ENCODE results near the gene COX19.

Gene COX19

DNA sequence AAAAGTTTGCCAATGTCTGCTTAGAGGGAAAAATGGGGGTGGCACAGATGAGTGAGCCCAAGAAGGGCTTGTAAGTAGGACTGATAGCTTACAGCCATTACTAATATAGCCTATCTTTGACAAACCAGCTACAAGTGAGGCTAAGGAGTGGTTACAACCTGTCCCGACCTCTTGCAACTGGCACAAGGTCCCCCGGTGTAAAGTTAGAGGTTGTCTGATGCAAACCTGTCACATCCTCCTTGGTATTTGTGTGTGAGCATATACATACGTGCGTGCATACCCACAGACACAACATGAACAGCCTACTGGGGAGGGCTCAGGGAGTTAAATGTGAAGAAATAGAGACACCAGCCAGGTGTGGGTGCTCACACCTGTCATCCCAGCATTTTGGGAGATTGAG lies 35.5 kb downstream of the COX19 start:
- Histone ChIP-seq H3K36me3 (ENCODE audit: control insufficient read depth, insufficient read depth, low read length) (no peaks in the 10 kb centered on the region; the same call in 1 of the 2 replicates), H3K9me3 (ENCODE audit: control insufficient read depth, insufficient read depth, low read length) (no peaks in the 10 kb centered on the region), H3K4me3 (ENCODE audit: low read length) (no peak overlapping the region), H3K27ac (ENCODE audit: low read length) (no peak overlapping the region), H3K27me3 (ENCODE audit: control insufficient read depth, insufficient read depth, low read length) (no peaks in the 10 kb centered on the region), H3K4me1 (ENCODE audit: control insufficient read depth, insufficient read depth, low read length) (no peaks in the 10 kb centered on the region)
- no CpG with 5 or more reads among the region's 4 CpGs for WGBS (ENCODE audit: insufficient coverage, insufficient read length)
- no peak for DNase-seq (ENCODE audit: low read depth, low spot score)

DNA sequence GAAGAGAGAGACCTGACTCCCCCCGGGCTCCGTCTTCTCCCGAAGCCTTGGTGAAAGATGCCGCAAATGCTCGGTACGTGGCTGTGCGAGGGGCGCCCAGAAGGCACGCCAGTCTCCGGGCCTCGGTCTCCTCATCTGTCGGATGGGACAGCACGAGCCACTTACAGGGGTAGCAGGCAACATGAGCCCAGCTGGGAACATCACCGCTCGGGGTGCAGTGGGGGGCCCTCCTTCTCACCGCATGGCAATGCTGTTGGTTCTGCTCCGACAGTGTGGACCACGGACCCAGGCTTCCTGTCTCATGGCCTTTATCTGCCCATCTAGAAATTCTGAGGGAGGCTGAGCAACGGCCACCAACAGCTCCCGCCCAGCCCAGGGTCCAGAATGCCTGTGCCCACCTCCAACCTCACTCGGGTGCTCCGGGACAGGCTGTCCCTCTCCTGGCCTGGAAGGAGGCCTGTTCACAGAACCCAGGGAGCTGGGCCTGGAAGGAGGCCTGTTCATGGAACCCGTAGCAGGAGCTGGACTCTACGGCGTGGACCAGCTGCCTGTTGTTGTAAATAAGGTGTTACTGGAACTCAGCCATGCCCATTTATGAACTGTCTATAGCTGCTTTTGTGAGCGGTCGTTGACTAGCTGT lies 36.7 kb downstream of the COX19 start:
- DNase-seq (ENCODE audit: low read depth, low spot score), result no peak
- no peaks in the 10 kb centered on the region; the same call in 1 of the 2 replicates for H3K36me3 ChIP-seq (ENCODE audit: control insufficient read depth, insufficient read depth, low read length)
- no CpG with 5 or more reads among the region's 27 CpGs for WGBS (ENCODE audit: insufficient coverage, insufficient read length)

DNA sequence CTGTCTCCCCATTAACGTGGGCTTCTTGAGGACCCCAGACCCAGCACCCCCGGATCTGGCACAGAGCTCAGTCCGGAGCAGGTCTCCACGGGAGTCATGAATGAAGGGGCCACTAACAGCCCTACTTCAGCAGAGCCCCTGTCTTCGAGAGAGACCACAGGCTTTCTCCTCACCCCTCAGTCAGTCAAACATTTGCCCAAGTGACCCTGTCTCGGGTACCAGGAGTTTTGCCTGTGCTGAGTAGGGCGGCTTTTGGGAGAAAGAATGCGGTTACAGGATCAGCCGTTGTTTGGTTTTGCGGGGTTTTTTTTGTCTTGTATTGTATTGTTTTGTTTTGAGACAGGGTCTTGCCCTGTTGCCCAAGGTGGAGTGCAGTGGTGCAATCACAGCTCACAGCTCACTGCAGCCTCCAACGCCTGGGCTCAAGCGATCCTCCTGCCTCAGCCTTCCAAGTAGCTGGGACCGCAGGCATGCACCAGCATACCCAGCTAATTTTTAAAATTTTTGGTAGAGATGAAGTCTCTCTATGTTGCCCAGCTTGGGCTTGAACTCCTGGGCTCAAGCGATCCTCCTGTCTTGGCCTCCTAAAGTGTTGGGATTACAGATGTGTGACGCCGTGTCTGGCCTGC lies 37.4 kb downstream of the COX19 start:
- Histone ChIP-seq H3K36me3 (ENCODE audit: control insufficient read depth, insufficient read depth, low read length) (no peaks in the 10 kb centered on the region; the same call in 1 of the 2 replicates), H3K9me3 (ENCODE audit: control insufficient read depth, insufficient read depth, low read length) (no peaks in the 10 kb centered on the region), H3K27me3 (ENCODE audit: control insufficient read depth, insufficient read depth, low read length) (no peaks in the 10 kb centered on the region), H3K4me3 (ENCODE audit: low read length) (no peak overlapping the region), H3K27ac (ENCODE audit: low read length) (no peak overlapping the region), H3K4me1 (ENCODE audit: control insufficient read depth, insufficient read depth, low read length) (no peaks in the 10 kb centered on the region)
- DNase-seq (ENCODE audit: low read depth, low spot score), result no peak
- WGBS (ENCODE audit: insufficient coverage, insufficient read length), result no CpG with 5 or more reads among the region's 16 CpGs

More for the DNA sequence above, 36.7 kb downstream of the COX19 start:
- Histone ChIP-seq H3K4me3 (ENCODE audit: low read length) (no peak overlapping the region), H3K27ac (ENCODE audit: low read length) (no peak overlapping the region), H3K27me3 (ENCODE audit: control insufficient read depth, insufficient read depth, low read length) (no peaks in the 10 kb centered on the region), H3K9me3 (ENCODE audit: control insufficient read depth, insufficient read depth, low read length) (no peaks in the 10 kb centered on the region), H3K4me1 (ENCODE audit: control insufficient read depth, insufficient read depth, low read length) (no peaks in the 10 kb centered on the region)

DNA sequence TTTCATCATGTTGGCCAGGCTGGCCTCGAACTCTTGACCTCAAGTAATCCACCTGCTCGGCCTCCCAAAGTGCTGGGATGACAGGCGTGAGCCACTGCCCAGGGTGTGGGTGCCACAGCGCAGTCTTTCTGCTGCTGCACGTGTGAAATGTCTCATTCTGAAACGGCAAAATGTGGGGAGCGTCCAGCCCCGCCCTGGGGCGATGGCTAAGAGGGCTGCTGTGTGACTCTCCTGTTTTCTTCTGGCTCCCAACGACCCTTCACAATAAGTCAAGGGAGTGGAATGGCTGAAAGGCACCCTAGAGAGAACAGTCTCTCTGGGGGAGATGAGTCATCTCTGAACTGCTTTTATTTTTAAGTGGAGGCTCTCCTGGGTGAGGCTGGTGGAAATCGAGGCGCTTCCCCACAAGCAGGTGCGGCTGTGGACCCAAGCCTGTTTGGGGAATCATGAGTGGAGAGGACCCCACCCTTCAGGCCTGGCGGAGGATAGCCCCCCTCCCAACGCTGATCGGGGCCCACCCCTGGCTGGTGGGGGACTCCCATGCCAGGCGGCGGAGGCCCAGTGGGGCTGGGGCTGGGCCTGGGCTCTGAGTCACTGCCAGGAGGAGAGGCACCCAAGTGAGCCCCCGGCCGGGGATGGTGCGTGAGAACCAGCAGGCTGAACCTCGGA lies 38.8 kb downstream of the COX19 start:
- Histone ChIP-seq H3K27me3 (ENCODE audit: control insufficient read depth, insufficient read depth, low read length) (no peaks in the 10 kb centered on the region), H3K4me1 (ENCODE audit: control insufficient read depth, insufficient read depth, low read length) (no peaks in the 10 kb centered on the region), H3K36me3 (ENCODE audit: control insufficient read depth, insufficient read depth, low read length) (no peaks in the 10 kb centered on the region; the same call in 1 of the 2 replicates), H3K4me3 (ENCODE audit: low read length) (no peak overlapping the region), H3K9me3 (ENCODE audit: control insufficient read depth, insufficient read depth, low read length) (no peaks in the 10 kb centered on the region), H3K27ac (ENCODE audit: low read length) (no peak overlapping the region)
- no peak for DNase-seq (ENCODE audit: low read depth, low spot score)
- WGBS (ENCODE audit: insufficient coverage, insufficient read length), result no CpG with 5 or more reads among the region's 22 CpGs

DNA sequence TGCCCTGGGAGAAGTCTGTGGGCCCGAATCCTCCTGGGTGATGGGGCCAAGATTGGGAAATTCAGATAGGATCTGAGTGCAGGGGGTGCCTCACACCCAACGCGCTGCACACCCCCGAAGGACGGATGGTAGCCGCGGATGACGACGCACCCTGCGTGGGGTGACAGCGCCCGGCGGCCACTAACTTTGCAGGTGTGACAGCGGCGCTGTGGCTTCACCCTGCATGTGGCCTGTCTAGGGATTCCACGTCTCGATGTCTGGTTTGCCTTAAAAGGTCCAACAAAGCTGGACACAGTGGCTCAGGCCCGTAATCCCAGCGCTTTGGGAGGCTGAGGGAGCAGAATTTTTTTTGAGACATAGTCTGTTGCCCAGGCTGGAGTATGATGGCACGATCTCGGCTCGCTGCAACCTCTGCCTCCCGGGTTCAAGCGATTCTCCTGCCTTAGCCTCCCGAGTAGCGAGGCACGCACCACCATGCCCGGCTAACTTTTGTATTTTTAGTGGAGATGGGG lies 39.4 kb downstream of the COX19 start:
- Histone ChIP-seq H3K4me3 (ENCODE audit: low read length) (no peak overlapping the region), H3K9me3 (ENCODE audit: control insufficient read depth, insufficient read depth, low read length) (no peaks in the 10 kb centered on the region), H3K27me3 (ENCODE audit: control insufficient read depth, insufficient read depth, low read length) (no peaks in the 10 kb centered on the region), H3K4me1 (ENCODE audit: control insufficient read depth, insufficient read depth, low read length) (no peaks in the 10 kb centered on the region), H3K36me3 (ENCODE audit: control insufficient read depth, insufficient read depth, low read length) (no peaks in the 10 kb centered on the region; the same call in 1 of the 2 replicates), H3K27ac (ENCODE audit: low read length) (no peak overlapping the region)
- WGBS (ENCODE audit: insufficient coverage, insufficient read length), result no CpG with 5 or more reads among the region's 28 CpGs
- DNase-seq (ENCODE audit: low read depth, low spot score), result no peak

DNA sequence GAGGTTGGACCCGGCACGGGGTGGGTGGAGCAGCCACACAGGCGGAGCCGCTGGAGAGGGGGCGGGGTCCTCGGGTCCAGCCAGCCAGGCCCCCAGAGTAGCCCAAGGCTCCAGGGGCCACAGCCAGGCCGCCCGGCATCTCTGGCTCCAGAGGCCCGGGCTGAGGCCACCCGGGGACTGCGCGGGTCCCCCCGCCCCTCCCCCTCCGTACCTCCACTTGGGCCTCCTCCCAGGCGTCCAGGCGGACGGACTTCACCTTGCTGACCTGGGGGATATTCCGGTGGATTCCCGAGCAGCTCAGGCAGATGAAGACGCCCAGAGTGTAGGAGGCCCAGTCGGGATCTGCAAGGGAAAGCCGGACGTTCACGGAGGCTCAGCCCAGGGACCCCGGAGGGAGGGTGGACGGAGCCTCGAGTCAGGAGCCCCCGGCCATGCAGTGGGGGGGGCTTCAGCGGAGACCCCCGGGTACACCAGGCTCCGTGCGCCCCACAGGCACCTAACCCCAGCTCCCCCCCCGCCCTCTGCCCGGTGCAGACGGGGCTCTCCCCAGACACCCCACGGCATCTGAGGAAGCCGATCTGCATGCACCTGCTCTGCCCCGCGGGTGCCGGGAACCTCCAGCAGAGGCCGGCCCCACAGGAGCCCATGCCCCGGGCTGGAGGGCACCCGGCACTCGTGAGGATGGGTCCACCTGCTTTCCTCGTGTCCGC lies 40.0 kb downstream of the COX19 start:
- WGBS (ENCODE audit: insufficient coverage, insufficient read length), result no CpG with 5 or more reads among the region's 46 CpGs
- H3K27me3 ChIP-seq (ENCODE audit: control insufficient read depth, insufficient read depth, low read length), result no peaks in the 10 kb centered on the region

DNA sequence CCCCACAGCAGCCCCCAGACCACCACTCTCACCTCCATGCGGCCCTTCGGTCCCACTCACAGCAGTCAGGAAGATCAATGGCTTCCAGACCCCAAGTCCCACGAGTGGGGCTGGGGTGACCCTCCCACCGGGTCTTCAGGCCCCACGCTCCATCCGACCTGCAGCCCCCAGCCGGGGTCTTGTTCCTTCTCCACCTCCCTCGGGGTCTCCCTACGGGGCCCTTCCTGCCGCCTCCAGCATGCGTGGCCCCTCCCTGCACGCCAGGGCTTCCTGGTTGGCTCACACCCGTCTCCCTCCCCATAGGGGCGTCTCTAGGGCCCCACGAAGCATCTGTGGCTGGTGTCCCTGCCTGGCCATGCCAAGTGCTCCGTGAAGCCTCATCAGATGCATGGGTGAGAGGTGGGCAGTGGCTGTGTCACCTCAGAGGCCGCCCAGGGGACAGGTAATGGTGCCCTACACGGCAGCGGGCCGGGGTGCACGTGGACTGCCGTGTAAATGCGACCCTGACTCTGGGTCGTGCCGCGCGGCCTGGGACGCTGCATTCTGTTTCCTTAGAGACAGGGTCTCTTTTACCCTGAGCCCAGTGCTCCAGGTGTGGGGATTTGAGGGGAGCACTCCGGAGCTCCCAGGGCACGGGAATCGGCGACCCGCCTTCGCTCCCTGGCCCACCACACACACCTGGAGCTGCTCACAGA lies 40.7 kb downstream of the COX19 start:
- WGBS (ENCODE audit: insufficient coverage, insufficient read length), result no CpG with 5 or more reads among the region's 34 CpGs
- H3K27me3 ChIP-seq (ENCODE audit: control insufficient read depth, insufficient read depth, low read length), result no peaks in the 10 kb centered on the region
- H3K36me3 ChIP-seq (ENCODE audit: control insufficient read depth, insufficient read depth, low read length), result no peaks in the 10 kb centered on the region; the same call in 1 of the 2 replicates
- no peak for DNase-seq (ENCODE audit: low read depth, low spot score)
- H3K4me1 ChIP-seq (ENCODE audit: control insufficient read depth, insufficient read depth, low read length), result no peaks in the 10 kb centered on the region
- no peak overlapping the region for H3K4me3 ChIP-seq (ENCODE audit: low read length)
- no peaks in the 10 kb centered on the region for H3K9me3 ChIP-seq (ENCODE audit: control insufficient read depth, insufficient read depth, low read length)
- H3K27ac ChIP-seq (ENCODE audit: low read length), result no peak overlapping the region

More for the DNA sequence above, 40.0 kb downstream of the COX19 start:
- H3K4me1 ChIP-seq (ENCODE audit: control insufficient read depth, insufficient read depth, low read length), result no peaks in the 10 kb centered on the region
- no peaks in the 10 kb centered on the region for H3K9me3 ChIP-seq (ENCODE audit: control insufficient read depth, insufficient read depth, low read length)
- DNase-seq (ENCODE audit: low read depth, low spot score), result no peak
- no peak overlapping the region for H3K27ac ChIP-seq (ENCODE audit: low read length)
- no peak overlapping the region for H3K4me3 ChIP-seq (ENCODE audit: low read length)
- no peaks in the 10 kb centered on the region; the same call in 1 of the 2 replicates for H3K36me3 ChIP-seq (ENCODE audit: control insufficient read depth, insufficient read depth, low read length)

DNA sequence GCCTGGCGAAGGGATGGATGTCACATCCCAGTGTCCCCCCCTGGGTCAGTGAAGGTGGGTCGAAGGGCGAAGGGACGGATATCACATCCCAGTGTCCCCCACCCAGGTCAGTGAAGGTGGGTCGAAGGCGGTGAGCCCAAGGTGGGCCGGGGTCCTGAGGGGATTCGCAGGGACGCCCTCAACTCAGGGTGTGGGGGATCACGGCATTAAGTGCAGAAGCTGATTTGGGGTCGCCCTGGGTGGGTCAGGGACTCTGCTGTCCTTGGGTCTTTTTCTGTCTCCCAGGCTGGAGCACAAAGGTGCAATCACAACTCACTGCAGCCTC lies 42.7 kb downstream of the COX19 start:
- Histone ChIP-seq H3K4me1 (ENCODE audit: control insufficient read depth, insufficient read depth, low read length) (no peaks in the 10 kb centered on the region), H3K36me3 (ENCODE audit: control insufficient read depth, insufficient read depth, low read length) (no peaks in the 10 kb centered on the region; the same call in 1 of the 2 replicates), H3K9me3 (ENCODE audit: control insufficient read depth, insufficient read depth, low read length) (no peaks in the 10 kb centered on the region), H3K27ac (ENCODE audit: low read length) (no peak overlapping the region), H3K4me3 (ENCODE audit: low read length) (no peak overlapping the region), H3K27me3 (ENCODE audit: control insufficient read depth, insufficient read depth, low read length) (no peaks in the 10 kb centered on the region)
- WGBS (ENCODE audit: insufficient coverage, insufficient read length), result no CpG with 5 or more reads among the region's 11 CpGs
- DNase-seq (ENCODE audit: low read depth, low spot score), result no peak

DNA sequence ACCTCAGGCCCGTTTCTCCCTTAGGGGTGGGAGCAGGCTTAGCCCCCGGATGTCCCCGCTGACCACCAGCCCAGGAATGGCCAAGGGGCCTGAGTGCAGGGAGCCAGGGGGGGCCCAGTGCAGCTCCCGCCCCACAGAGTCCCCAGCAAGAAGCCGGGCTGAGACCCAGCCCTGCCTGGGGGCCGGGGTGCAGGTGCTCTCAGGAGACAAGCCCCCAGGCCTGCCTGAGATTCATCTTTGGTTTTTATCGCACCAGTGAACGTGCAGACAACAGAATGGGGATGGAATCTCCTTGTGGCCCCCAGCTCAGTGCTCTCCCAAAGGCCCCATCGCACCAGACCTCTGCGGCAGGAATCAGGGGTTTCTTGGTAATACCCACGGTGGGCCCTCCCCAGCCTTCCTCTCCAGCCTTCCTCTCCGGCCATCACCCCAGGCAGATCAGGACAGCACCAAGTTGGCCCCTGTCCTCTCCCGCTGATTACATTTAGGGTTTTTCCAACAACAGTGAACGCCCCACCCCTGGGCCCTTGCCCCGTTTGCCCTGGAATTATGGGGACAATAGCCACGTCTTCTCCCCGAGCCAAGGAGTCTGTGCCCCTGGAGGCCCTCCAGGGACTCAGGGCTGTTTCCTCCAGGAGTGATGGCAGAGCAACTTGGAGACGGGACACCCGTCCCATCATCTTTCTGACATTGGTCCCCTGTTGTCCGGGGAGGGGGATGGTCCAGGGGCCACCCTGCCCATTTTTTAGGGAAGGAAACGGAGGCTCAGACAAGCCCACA lies 43.3 kb downstream of the COX19 start:
- Histone ChIP-seq H3K36me3 (ENCODE audit: control insufficient read depth, insufficient read depth, low read length) (no peaks in the 10 kb centered on the region; the same call in 1 of the 2 replicates), H3K4me3 (ENCODE audit: low read length) (no peak overlapping the region), H3K9me3 (ENCODE audit: control insufficient read depth, insufficient read depth, low read length) (no peaks in the 10 kb centered on the region), H3K4me1 (ENCODE audit: control insufficient read depth, insufficient read depth, low read length) (no peaks in the 10 kb centered on the region), H3K27ac (ENCODE audit: low read length) (no peak overlapping the region), H3K27me3 (ENCODE audit: control insufficient read depth, insufficient read depth, low read length) (no peaks in the 10 kb centered on the region)
- no CpG with 5 or more reads among the region's 21 CpGs for WGBS (ENCODE audit: insufficient coverage, insufficient read length)
- DNase-seq (ENCODE audit: low read depth, low spot score), result no peak
